GM19035 (cell line): ENCODE data around the gene LEMD1.

ENCODE experiments used
- ATAC-seq: cut with Tn5 transposase; IDR thresholded peaks from one replicate; pipeline ENCODE4 v1.9.1; 2021; ENCODE audit not compliant: unreplicated experiment

Gene LEMD1

DNA sequence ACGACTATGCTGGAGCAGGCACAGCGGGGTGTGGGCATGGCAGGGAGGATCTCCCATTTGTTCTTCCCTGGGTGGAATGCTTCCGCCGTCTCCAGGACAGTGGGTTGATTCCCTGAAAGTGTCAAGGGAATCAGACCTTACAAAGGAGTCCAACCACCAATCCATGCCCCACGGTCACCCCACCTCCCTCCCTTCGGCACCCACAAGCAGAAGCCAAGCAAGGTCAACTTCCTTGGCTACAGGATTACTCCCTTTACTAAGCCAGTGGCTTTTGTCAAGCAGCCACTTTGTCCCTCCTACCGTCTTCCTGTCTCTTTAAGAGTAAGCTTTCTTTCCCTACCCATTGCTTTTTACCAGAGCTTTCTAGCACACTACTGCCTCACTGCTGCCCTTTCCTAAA lies 84.4 kb downstream of the LEMD1 start:
- ATAC-seq: no peak

DNA sequence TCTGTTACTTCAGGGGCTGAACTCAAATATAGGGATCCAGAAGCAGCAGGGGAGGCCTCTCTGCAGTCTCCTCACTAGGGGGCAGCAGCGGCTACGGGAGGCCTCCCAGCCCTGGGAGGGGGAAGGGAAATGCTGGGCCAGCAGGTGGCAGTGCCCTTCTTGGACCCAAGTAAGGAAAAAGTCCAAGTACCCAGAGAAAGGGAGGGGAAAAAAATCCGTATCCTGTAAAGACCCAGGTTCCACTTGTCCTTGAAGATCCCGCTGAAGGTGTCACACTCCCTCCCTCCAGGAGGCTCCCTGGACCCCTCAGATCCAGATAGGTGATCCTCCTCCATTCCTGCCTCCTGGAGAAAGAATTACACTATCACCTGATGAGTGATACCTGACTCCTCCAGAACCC lies 86.2 kb downstream of the LEMD1 start:
- no peak for ATAC-seq

DNA sequence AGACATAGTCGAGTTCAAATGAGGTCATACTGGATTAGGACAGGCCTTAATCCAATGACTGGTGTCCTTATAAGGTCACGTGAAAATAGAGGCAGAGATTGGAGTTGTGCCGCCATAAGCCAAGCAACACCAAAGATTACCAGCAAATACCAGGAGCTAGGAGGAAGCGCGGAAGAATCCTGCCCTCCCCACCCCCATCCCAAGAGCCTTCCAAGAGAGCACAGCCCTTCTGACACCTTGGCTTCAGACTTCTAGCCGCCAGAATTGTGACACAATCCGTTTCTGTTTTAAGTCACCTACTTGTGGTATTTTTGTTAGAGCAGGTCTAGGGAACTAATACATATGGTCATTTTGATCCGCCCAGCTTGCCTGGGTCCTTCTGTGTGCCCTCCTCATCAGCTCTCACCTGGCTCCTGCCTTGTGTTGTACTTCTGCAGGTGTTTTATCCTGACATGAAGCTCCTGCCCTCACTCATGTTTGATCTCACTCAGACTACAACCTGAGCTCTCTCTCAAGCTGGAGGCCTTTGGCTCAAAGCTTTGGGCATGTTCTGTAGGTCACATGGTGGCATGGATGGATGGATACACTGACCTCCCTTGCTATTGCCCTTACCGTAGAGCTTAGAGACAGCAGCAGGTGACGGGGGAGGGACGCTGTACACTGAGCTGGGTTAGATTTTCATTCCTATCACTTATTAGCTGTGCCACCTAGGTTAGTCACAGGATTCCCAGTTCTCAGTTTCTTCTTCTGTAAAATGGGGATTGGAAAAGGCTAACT lies 89.7 kb downstream of the LEMD1 start:
- no peak for ATAC-seq
